22Rv1 (cell line): ENCODE measurements around the gene CD6.
"Not testable (repeated sequence)": the region's sequence is repeated elsewhere in the genome, so short reads cannot be mapped to it uniquely, and the experiment has no call there.

Source experiments
- H3K27ac ChIP-seq: fragments of 450-650 bp; 2 replicates; pipeline ENCODE4 v1.5.1; 2017
- ZFX ChIP-seq: fragments of 450-650 bp; IDR thresholded peaks from 2 replicates; pipeline ENCODE4 v1.6.1; 2017; ENCODE audit warnings: antibody characterized with exemption, borderline replicate concordance
- TF ChIP-seq, protein P1 (sequence below): fragments of 450-650 bp; IDR thresholded peaks from 2 replicates; pipeline ENCODE4 v1.5.1; 2017; ENCODE audit warnings: mild to moderate bottlenecking

Gene CD6

GRCh38 chr11:61058583-61059259 lies 87.2 kb downstream of the CD6 start:
- no peak for TF ChIP-seq ZFX
- TF ChIP-seq, protein P1, sequence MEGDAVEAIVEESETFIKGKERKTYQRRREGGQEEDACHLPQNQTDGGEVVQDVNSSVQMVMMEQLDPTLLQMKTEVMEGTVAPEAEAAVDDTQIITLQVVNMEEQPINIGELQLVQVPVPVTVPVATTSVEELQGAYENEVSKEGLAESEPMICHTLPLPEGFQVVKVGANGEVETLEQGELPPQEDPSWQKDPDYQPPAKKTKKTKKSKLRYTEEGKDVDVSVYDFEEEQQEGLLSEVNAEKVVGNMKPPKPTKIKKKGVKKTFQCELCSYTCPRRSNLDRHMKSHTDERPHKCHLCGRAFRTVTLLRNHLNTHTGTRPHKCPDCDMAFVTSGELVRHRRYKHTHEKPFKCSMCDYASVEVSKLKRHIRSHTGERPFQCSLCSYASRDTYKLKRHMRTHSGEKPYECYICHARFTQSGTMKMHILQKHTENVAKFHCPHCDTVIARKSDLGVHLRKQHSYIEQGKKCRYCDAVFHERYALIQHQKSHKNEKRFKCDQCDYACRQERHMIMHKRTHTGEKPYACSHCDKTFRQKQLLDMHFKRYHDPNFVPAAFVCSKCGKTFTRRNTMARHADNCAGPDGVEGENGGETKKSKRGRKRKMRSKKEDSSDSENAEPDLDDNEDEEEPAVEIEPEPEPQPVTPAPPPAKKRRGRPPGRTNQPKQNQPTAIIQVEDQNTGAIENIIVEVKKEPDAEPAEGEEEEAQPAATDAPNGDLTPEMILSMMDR: no peak
- no peak overlapping the region for H3K27ac ChIP-seq

DNA sequence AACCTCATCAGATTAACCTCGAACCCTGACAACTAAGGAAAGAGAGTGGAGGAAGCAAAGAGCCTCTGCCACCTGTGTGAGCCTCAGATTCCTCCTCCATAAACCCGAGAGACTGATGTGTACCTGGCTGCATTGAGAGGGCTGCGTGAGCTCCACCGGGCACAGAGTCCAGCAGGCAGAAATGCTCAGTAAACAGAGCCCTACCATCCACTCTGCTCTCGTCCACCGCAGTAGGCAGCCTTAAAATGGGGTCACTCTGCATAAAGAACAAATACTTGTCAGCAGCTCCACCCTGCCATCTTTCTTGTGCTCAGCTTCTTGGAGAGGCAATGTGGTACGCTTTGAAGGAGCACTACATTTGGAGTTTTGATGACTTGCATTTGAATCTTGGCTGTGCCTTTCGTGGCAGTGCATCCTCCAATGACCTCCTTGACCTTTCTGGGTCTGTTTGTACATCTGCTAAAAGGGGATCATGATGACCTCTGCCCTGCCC lies 87.8 kb downstream of the CD6 start:
- no peak overlapping the region for H3K27ac ChIP-seq
- no peak for TF ChIP-seq ZFX
- TF ChIP-seq, protein P1: no peak

DNA sequence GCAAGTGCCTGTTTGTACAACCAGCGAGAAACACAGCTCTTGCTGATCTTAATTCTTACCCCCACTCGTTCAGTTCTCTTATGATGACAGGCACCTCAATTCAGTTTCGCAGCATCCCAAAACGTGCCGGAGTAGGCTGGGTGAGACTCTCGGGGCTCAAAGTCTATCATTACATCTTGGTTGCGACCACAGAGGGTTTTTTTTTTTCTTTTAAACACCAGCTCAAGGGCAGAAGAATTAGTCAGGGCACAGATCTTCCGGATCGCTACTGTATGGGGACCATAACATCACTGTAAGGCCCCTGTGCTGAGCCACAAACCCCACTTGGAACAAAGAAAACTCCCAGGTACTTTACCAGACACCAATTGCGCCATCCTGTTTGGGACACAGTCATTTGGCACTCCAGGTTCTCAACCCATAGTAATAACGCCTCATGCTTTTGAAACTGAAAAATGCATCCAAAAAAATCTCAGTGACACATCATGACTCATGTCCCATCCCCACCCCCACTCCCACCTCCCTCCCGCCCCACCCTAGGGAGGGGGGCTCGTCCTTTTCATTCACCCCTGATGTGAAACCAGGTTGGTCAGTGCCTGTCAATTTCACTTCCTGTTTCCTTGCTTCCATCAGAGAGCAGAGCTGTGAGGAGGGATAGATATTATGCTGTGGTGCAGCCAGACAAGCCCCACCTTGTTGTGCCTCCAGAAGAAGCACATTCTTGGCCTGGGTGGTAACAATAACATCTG lies 89.8 kb downstream of the CD6 start:
- no peak for TF ChIP-seq ZFX
- TF ChIP-seq, protein P1: no peak
- no peak overlapping the region for H3K27ac ChIP-seq

DNA sequence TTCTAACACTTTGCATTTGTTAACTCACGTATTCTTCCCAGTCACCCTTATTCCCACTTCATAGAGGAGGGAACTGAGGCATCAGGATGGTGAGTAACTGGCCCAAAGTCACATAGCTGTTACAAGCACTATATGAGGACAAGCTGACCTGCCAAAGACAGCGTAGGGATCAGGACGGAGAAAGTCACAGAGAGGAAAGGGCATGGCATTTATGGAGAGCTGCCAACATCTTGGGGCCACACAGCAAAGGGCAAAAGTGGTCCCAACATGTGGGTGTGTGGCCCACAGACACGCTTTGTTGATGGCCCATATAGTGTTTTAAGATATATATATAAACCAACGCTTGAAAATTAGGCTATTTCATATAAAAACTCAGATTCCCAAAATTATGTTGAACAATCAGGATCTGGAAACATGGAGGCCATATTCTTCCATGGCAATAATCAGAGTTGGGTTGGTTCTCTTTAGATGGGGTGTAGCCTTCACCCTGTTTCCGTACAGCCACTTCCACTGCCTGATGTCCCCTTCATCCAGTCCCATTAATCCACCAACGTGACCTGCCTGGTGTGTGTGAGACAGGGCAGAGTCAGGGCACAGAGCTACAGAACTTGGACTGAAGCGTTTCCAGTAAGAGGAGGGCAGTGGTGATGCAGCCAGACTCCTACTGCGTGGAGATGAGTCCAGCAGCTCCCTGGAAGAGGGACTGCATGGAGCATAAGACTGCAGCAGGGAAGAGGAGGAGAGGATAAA lies 90.9 kb downstream of the CD6 start:
- no peak overlapping the region for H3K27ac ChIP-seq
- TF ChIP-seq ZFX: no peak
- TF ChIP-seq, protein P1: no peak

DNA sequence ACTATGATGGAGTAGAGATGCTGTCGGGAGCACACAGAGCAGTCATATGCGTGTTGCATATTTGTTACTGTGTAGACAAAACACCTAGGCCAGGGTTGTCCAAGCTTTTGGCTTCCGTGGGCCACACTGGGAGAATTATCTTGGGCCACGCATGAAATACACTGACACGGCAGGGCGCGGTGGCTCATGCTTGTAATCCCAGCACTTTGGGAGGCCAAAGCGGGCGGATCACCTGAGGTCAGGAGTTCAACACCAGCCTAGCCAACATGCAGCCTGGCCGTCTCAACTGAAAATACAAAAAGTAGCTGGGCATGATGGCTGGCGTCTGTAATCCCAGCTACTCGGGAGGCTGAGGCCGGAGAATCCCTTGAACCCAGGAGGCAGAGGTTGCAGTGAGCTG lies 93.8 kb downstream of the CD6 start:
- not testable (repeated sequence) for H3K27ac ChIP-seq

GRCh38 chr11:61065955-61066638 lies 94.6 kb downstream of the CD6 start:
- no peak overlapping the region for H3K27ac ChIP-seq
- no peak for TF ChIP-seq ZFX
- TF ChIP-seq, protein P1: no peak

GRCh38 chr11:61066645-61067044 lies 95.2 kb downstream of the CD6 start:
- no peak overlapping the region for H3K27ac ChIP-seq
- TF ChIP-seq ZFX: no peak
